ENCODE results near the gene DOCK4. TPM values are rescaled to one million over a fixed set of nuclear protein-coding genes. Genes with fewer than 3 reads are reported as not detected.
"Not testable (repeated sequence)": the region's sequence is repeated elsewhere in the genome, so short reads cannot be mapped to it uniquely, and the experiment has no call there.

DOCK4 gene
- total and polyA plus RNA-seq, 5 donors from 2014 or later = 0.44 TPM; not detected in 4

- no peaks in the 10 kb centered on the region for H3K9me3 ChIP-seq (ENCODE audit: control insufficient read depth in 2 of 2, low read length in 2 of 2)
- peaks cover 0 to under 1% (median 0%) of the 10 kb centered on the region in 7 donors for H3K9me3 Mint-ChIP-seq
- no peak overlapping the region for H3K4me3 Mint-ChIP-seq
- no peak overlapping the region for H3K27ac ChIP-seq (ENCODE audit: insufficient read depth, low read length, poor library complexity, severe bottlenecking)
- H3K4me1 Mint-ChIP-seq = no peaks in the 10 kb centered on the region
- no peaks in the 10 kb centered on the region for H3K27me3 Mint-ChIP-seq
- H3K27me3 ChIP-seq (ENCODE audit: control insufficient read depth, insufficient read depth, low read length) = no peaks in the 10 kb centered on the region
- H3K4me3 ChIP-seq (ENCODE audit: low read depth, low read length) = no peak overlapping the region
- ATAC-seq (ENCODE audit: low read depth in 2 of 2) (no peak), DNase-seq (no peak)
- no peaks in the 10 kb centered on the region for H3K4me1 ChIP-seq (ENCODE audit: control insufficient read depth, insufficient read depth, low read length, poor library complexity, severe bottlenecking)
- no peak overlapping the region for H3K27ac Mint-ChIP-seq
- H3K36me3 Mint-ChIP-seq = no peaks in the 10 kb centered on the region
- no peaks in the 10 kb centered on the region for H3K36me3 ChIP-seq (ENCODE audit: control insufficient read depth, insufficient read depth, low read length)
Observed at GRCh38 chr7:112135815-112136214, 70.4 kb downstream of the DOCK4 start.

GRCh38 chr7:112134039-112134438 lies 72.2 kb downstream of the DOCK4 start:
- Histone ChIP-seq H3K27ac (ENCODE audit: insufficient read depth, low read length, poor library complexity, severe bottlenecking) (no peak overlapping the region), H3K4me3 (ENCODE audit: low read depth, low read length) (no peak overlapping the region), H3K36me3 (ENCODE audit: control insufficient read depth, insufficient read depth, low read length) (no peaks in the 10 kb centered on the region), H3K4me1 (ENCODE audit: control insufficient read depth, insufficient read depth, low read length, poor library complexity, severe bottlenecking) (no peaks in the 10 kb centered on the region), H3K9me3 (ENCODE audit: control insufficient read depth in 2 of 2, low read length in 2 of 2) (no peaks in the 10 kb centered on the region), H3K27me3 (ENCODE audit: control insufficient read depth, insufficient read depth, low read length) (no peaks in the 10 kb centered on the region)
- ATAC-seq (ENCODE audit: low read depth in 2 of 2) (no peak), DNase-seq (no peak)
- H3K9me3 Mint-ChIP-seq = no peaks in the 10 kb centered on the region
- H3K27me3 Mint-ChIP-seq = no peaks in the 10 kb centered on the region
- no peak overlapping the region for H3K27ac Mint-ChIP-seq
- H3K4me3 Mint-ChIP-seq = no peak overlapping the region
- H3K4me1 Mint-ChIP-seq = no peaks in the 10 kb centered on the region
- no peaks in the 10 kb centered on the region for H3K36me3 Mint-ChIP-seq

- DNase-seq (no peak), ATAC-seq (ENCODE audit: low read depth in 2 of 2) (no peak)
- Mint-ChIP-seq H3K9me3 (peaks cover 0 to 2% (median 0%) of the 10 kb centered on the region in 7 donors), H3K27ac (no peak overlapping the region), H3K4me3 (no peak overlapping the region), H3K27me3 (no peaks in the 10 kb centered on the region), H3K36me3 (no peaks in the 10 kb centered on the region), H3K4me1 (no peaks in the 10 kb centered on the region)
- Histone ChIP-seq H3K4me3 (ENCODE audit: low read depth, low read length) (no peak overlapping the region), H3K4me1 (ENCODE audit: control insufficient read depth, insufficient read depth, low read length, poor library complexity, severe bottlenecking) (no peaks in the 10 kb centered on the region), H3K36me3 (ENCODE audit: control insufficient read depth, insufficient read depth, low read length) (no peaks in the 10 kb centered on the region), H3K9me3 (ENCODE audit: control insufficient read depth in 2 of 2, low read length in 2 of 2) (no peaks in the 10 kb centered on the region), H3K27ac (ENCODE audit: insufficient read depth, low read length, poor library complexity, severe bottlenecking) (no peak overlapping the region), H3K27me3 (ENCODE audit: control insufficient read depth, insufficient read depth, low read length) (no peaks in the 10 kb centered on the region)
Observed at GRCh38 chr7:112133328-112133727, 72.9 kb downstream of the DOCK4 start.

GRCh38 chr7:112132051-112132694 lies 74.0 kb downstream of the DOCK4 start:
- Mint-ChIP-seq H3K27me3 (no peaks in the 10 kb centered on the region), H3K36me3 (no peaks in the 10 kb centered on the region), H3K9me3 (peaks cover 0 to 2% (median 0%) of the 10 kb centered on the region in 7 donors), H3K4me3 (no peak overlapping the region), H3K4me1 (no peaks in the 10 kb centered on the region), H3K27ac (no peak overlapping the region)
- no peaks in the 10 kb centered on the region for H3K27me3 ChIP-seq (ENCODE audit: control insufficient read depth, insufficient read depth, low read length)
- H3K4me1 ChIP-seq (ENCODE audit: control insufficient read depth, insufficient read depth, low read length, poor library complexity, severe bottlenecking) = no peaks in the 10 kb centered on the region
- H3K4me3 ChIP-seq (ENCODE audit: low read depth, low read length) = no peak overlapping the region
- H3K36me3 ChIP-seq (ENCODE audit: control insufficient read depth, insufficient read depth, low read length) = no peaks in the 10 kb centered on the region
- DNase-seq = no peak
- no peak overlapping the region for H3K27ac ChIP-seq (ENCODE audit: insufficient read depth, low read length, poor library complexity, severe bottlenecking)
- H3K9me3 ChIP-seq (ENCODE audit: control insufficient read depth in 2 of 2, low read length in 2 of 2) = no peaks in the 10 kb centered on the region
- ATAC-seq (ENCODE audit: low read depth in 2 of 2) = no peak

- no peak for ATAC-seq (ENCODE audit: low read depth in 2 of 2)
Observed at GRCh38 chr7:112130729-112131410, 75.3 kb downstream of the DOCK4 start.

GRCh38 chr7:112129655-112130323 lies 76.4 kb downstream of the DOCK4 start:
- Mint-ChIP-seq H3K9me3 (peaks cover 0 to 2% (median 0%) of the 10 kb centered on the region in 7 donors), H3K4me1 (no peaks in the 10 kb centered on the region), H3K36me3 (no peaks in the 10 kb centered on the region), H3K4me3 (no peak overlapping the region), H3K27me3 (no peaks in the 10 kb centered on the region), H3K27ac (no peak overlapping the region)
- no peak for DNase-seq
- H3K9me3 ChIP-seq (ENCODE audit: control insufficient read depth in 2 of 2, low read length in 2 of 2) = no peaks in the 10 kb centered on the region
- ATAC-seq (ENCODE audit: low read depth in 2 of 2) = no peak
- H3K27me3 ChIP-seq (ENCODE audit: control insufficient read depth, insufficient read depth, low read length) = no peaks in the 10 kb centered on the region
- H3K36me3 ChIP-seq (ENCODE audit: control insufficient read depth, insufficient read depth, low read length) = no peaks in the 10 kb centered on the region
- no peak overlapping the region for H3K27ac ChIP-seq (ENCODE audit: insufficient read depth, low read length, poor library complexity, severe bottlenecking)
- no peak overlapping the region for H3K4me3 ChIP-seq (ENCODE audit: low read depth, low read length)
- no peaks in the 10 kb centered on the region for H3K4me1 ChIP-seq (ENCODE audit: control insufficient read depth, insufficient read depth, low read length, poor library complexity, severe bottlenecking)

More at GRCh38 chr7:112130729-112131410, 75.3 kb downstream of the DOCK4 start:
- no peaks in the 10 kb centered on the region for H3K4me1 ChIP-seq (ENCODE audit: control insufficient read depth, insufficient read depth, low read length, poor library complexity, severe bottlenecking)
- Mint-ChIP-seq H3K27me3 (no peaks in the 10 kb centered on the region), H3K4me1 (no peaks in the 10 kb centered on the region), H3K36me3 (no peaks in the 10 kb centered on the region), H3K9me3 (peaks cover 0 to 2% (median 0%) of the 10 kb centered on the region in 7 donors), H3K27ac (no peak overlapping the region), H3K4me3 (no peak overlapping the region)
- no peak for DNase-seq
- H3K27me3 ChIP-seq (ENCODE audit: control insufficient read depth, insufficient read depth, low read length) = no peaks in the 10 kb centered on the region
- H3K36me3 ChIP-seq (ENCODE audit: control insufficient read depth, insufficient read depth, low read length) = no peaks in the 10 kb centered on the region
- no peak overlapping the region for H3K27ac ChIP-seq (ENCODE audit: insufficient read depth, low read length, poor library complexity, severe bottlenecking)
- H3K9me3 ChIP-seq (ENCODE audit: control insufficient read depth in 2 of 2, low read length in 2 of 2) = no peaks in the 10 kb centered on the region
- H3K4me3 ChIP-seq (ENCODE audit: low read depth, low read length) = no peak overlapping the region

GRCh38 chr7:112128461-112129425 lies 77.5 kb downstream of the DOCK4 start:
- not testable (repeated sequence) for H3K4me3 Mint-ChIP-seq; H3K36me3 Mint-ChIP-seq; H3K4me1 ChIP-seq (ENCODE audit: control insufficient read depth, insufficient read depth, low read length, poor library complexity, severe bottlenecking); H3K9me3 Mint-ChIP-seq; H3K27me3 Mint-ChIP-seq; H3K27me3 ChIP-seq (ENCODE audit: control insufficient read depth, insufficient read depth, low read length); ATAC-seq (ENCODE audit: low read depth in 2 of 2); H3K27ac Mint-ChIP-seq; DNase-seq; H3K4me1 Mint-ChIP-seq; H3K36me3 ChIP-seq (ENCODE audit: control insufficient read depth, insufficient read depth, low read length); H3K27ac ChIP-seq (ENCODE audit: insufficient read depth, low read length, poor library complexity, severe bottlenecking); H3K4me3 ChIP-seq (ENCODE audit: low read depth, low read length); H3K9me3 ChIP-seq (ENCODE audit: control insufficient read depth in 2 of 2, low read length in 2 of 2)
